ENCODE results near the gene MECR.
A peak's percentile ranks its signal among the peaks of the same experiment; 100 is the strongest.
"Not testable (repeated sequence)": the region's sequence is repeated elsewhere in the genome, so short reads cannot be mapped to it uniquely, and the experiment has no call there.

MECR gene

GRCh38 chr1:29235955-29236711 lies 5.4 kb upstream of the MECR start, which contains the start of gene PTPRU:
Gene PTPRU, plus strand, starts transcription at chr1:29236522. Its CDS starts 123 bp downstream, at chr1:29236645.
- H3K36me3 Mint-ChIP-seq: peaks cover 0 to 3% of the 10 kb centered on the region in 2 donors
- H3K4me1 Mint-ChIP-seq: peaks cover 16 to 25% of the 10 kb centered on the region in 2 donors
- ATAC-seq (replicated peaks) (peak; percentile 86 to 89), DNase-seq (peak; percentile 63)
- peaks cover 52 to 61% of the 10 kb centered on the region in 2 donors for H3K27me3 Mint-ChIP-seq
- H3K27ac Mint-ChIP-seq: peak within 1 kb of the TSS; percentile 62
- H3K9me3 Mint-ChIP-seq: no peaks in the 10 kb centered on the region
- peak within 1 kb of the TSS; percentile 83 to 86 for H3K4me3 Mint-ChIP-seq

- H3K36me3 Mint-ChIP-seq; DNase-seq; H3K4me3 Mint-ChIP-seq; H3K27ac Mint-ChIP-seq; H3K9me3 Mint-ChIP-seq; ATAC-seq (replicated peaks): not testable (repeated sequence)
- Mint-ChIP-seq H3K4me1 (peaks cover 21 to 35% of the 10 kb centered on the region in 2 donors), H3K27me3 (peaks cover 42 to 48% of the 10 kb centered on the region in 2 donors)
Observed at GRCh38 chr1:29234881-29235280, 4.1 kb upstream of the MECR start.

GRCh38 chr1:29234471-29234870 lies 3.7 kb upstream of the MECR start:
- DNase-seq (no peak), ATAC-seq (replicated peaks) (no peak)
- H3K27me3 Mint-ChIP-seq: peaks cover 38 to 44% of the 10 kb centered on the region in 2 donors
- H3K4me3 Mint-ChIP-seq: no peak overlapping the region
- H3K36me3 Mint-ChIP-seq: peaks cover 0 to 7% of the 10 kb centered on the region in 2 donors
- no peaks in the 10 kb centered on the region for H3K9me3 Mint-ChIP-seq
- H3K4me1 Mint-ChIP-seq: peaks cover 24 to 35% of the 10 kb centered on the region in 2 donors
- H3K27ac Mint-ChIP-seq: no peak overlapping the region

DNA sequence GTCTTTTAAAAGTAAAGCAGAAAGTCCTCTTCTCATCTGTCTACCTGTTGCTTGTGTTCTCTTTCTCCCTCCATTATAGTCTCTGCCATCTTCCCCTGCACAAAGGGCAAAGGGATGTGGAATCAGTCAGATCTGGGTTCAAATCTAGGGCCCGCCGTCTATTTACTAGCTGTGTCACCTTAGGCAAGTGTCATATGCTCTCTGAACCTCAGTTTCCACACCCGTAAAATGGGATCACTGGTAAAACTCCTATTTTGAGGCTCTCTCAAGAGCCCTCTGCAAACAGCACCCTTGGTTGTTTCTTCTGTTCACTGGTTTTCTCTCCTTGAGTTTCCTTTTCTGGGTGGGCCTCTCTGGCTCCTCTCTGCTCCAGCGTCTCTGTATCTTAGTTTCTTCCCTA lies 3.0 kb upstream of the MECR start:
- ATAC-seq (replicated peaks) (no peak), DNase-seq (no peak)
- peaks cover 23 to 33% of the 10 kb centered on the region in 2 donors for H3K4me1 Mint-ChIP-seq
- H3K9me3 Mint-ChIP-seq: no peaks in the 10 kb centered on the region
- H3K4me3 Mint-ChIP-seq: no peak overlapping the region
- peaks cover 0 to 7% of the 10 kb centered on the region in 2 donors for H3K36me3 Mint-ChIP-seq
- no peak overlapping the region for H3K27ac Mint-ChIP-seq
- H3K27me3 Mint-ChIP-seq: peaks cover 31 to 36% of the 10 kb centered on the region in 2 donors

DNA sequence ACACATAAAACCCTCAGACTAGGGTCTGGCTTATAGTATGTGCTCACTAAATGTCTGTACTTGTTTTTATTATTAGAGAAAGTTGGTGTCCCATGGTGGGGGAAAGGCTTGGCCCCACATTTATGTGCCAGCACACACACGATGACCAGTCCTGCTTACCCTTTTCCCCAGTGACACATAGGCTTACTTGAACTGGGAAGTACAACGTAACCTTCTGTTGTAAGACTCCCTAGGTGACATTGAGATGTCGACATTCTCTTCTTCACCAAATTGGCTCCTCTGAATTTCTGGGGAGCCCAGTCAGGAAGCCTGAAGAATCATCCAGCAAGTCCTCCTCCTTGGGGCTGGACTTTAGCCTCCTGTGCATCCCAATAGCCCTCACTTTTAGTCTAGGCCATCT lies 1.7 kb upstream of the MECR start:
- Mint-ChIP-seq H3K36me3 (peaks cover 0 to 7% of the 10 kb centered on the region in 2 donors), H3K27me3 (peaks cover 23 to 26% of the 10 kb centered on the region in 2 donors), H3K4me3 (no peak overlapping the region), H3K9me3 (no peaks in the 10 kb centered on the region), H3K27ac (no peak overlapping the region), H3K4me1 (peaks cover 19 to 23% of the 10 kb centered on the region in 2 donors)
- ATAC-seq (replicated peaks) (no peak), DNase-seq (no peak)

DNA sequence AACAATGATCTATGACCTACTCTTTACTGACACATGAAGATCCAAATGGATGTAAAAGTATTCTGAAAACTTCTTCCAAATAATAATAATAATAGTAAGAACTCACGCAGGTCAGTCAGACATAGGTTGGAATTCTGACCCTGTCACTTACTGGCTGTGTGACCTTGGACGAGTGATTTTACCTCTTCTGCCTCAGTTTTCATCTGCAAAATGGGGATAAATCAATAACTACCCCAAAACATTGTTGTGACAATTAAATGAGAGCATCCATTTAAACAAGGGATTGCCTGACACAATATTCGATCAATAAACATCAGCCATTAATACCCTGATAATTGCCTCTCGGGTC lies 556 bp downstream of the MECR start:
- H3K9me3 Mint-ChIP-seq: no peaks in the 10 kb centered on the region
- H3K27me3 Mint-ChIP-seq: peaks cover 14 to 16% of the 10 kb centered on the region in 2 donors
- DNase-seq: no peak
- ATAC-seq (replicated peaks): no peak
- peaks cover 11 to 13% of the 10 kb centered on the region in 2 donors for H3K4me1 Mint-ChIP-seq
- peaks cover 0 to 7% of the 10 kb centered on the region in 2 donors for H3K36me3 Mint-ChIP-seq
- H3K4me3 Mint-ChIP-seq: peak overlapping the region; percentile 91 to 95
- peak overlapping the region; percentile 96 for H3K27ac Mint-ChIP-seq

DNA sequence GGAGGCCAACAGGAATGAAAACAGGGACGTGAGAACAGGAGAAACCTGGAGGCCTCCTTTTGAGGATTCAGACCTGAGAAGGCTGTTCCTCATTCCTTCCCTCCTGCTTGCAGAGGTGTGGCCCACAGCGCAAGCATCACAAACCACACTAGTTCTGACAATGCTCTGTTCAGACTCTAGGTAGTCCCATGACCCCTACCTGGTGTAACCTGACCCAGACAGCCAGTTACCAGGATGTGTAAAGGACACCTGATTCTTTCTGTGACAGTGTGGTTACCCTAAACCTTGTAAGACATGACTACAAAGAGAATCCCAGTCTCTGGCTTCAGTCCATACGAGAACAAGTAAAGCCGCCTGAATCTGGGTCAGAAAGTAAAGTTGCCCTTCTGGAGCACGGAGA lies 3.2 kb downstream of the MECR start:
- no peak for DNase-seq
- no peaks in the 10 kb centered on the region for H3K9me3 Mint-ChIP-seq
- no peak overlapping the region for H3K27ac Mint-ChIP-seq
- H3K27me3 Mint-ChIP-seq: no peaks in the 10 kb centered on the region
- ATAC-seq (replicated peaks): no peak
- peaks cover 11 to 13% of the 10 kb centered on the region in 2 donors for H3K4me1 Mint-ChIP-seq
- peaks cover 0 to 21% of the 10 kb centered on the region in 2 donors for H3K36me3 Mint-ChIP-seq
- no peak overlapping the region for H3K4me3 Mint-ChIP-seq

GRCh38 chr1:29225361-29225760 lies 5.4 kb downstream of the MECR start:
- Mint-ChIP-seq H3K27me3 (no peaks in the 10 kb centered on the region), H3K9me3 (no peaks in the 10 kb centered on the region), H3K27ac (no peak overlapping the region), H3K4me3 (no peak overlapping the region), H3K4me1 (peaks cover 2 to 3% of the 10 kb centered on the region in 2 donors), H3K36me3 (peaks cover 10 to 31% of the 10 kb centered on the region in 2 donors)
- no peak for ATAC-seq (replicated peaks)
- no peak for DNase-seq

DNA sequence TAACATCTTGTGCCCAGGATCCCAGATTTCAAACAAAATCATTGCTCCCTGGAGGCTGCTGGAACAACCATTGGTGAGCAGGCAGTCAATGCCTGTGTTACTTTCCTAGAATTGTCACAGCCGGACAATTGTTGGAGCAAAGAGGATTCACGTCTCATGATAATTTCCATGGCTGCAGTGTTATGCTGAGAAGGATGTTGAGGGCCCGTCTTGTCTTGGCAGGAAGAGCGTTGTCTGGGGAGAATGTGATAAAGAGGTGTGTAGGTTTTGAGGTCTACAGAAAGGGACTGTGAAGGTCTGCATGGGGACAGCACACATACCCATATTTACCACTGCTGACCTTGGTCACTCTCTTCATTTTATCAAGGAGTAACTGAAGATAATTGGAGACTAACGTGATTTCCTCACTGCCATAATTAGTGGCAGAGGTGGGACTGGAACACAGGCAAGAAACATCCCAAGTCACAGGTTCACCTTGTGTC lies 6.3 kb downstream of the MECR start:
- H3K27ac Mint-ChIP-seq: no peak overlapping the region
- H3K36me3 Mint-ChIP-seq: peaks cover 13 to 38% of the 10 kb centered on the region in 2 donors
- H3K4me3 Mint-ChIP-seq: no peak overlapping the region
- no peaks in the 10 kb centered on the region for H3K9me3 Mint-ChIP-seq
- no peaks in the 10 kb centered on the region for H3K4me1 Mint-ChIP-seq
- no peak for DNase-seq
- no peaks in the 10 kb centered on the region for H3K27me3 Mint-ChIP-seq
- ATAC-seq (replicated peaks): no peak

GRCh38 chr1:29223521-29223920 lies 7.2 kb downstream of the MECR start:
- Mint-ChIP-seq H3K4me1 (no peaks in the 10 kb centered on the region), H3K36me3 (peaks cover 15 to 43% of the 10 kb centered on the region in 2 donors), H3K9me3 (no peaks in the 10 kb centered on the region), H3K4me3 (no peak overlapping the region), H3K27me3 (no peaks in the 10 kb centered on the region), H3K27ac (no peak overlapping the region)
- no peak for ATAC-seq (replicated peaks)
- DNase-seq: no peak

GRCh38 chr1:29222686-29223085 lies 8.0 kb downstream of the MECR start:
- no peak for ATAC-seq (replicated peaks)
- H3K27ac Mint-ChIP-seq: no peak overlapping the region

DNA sequence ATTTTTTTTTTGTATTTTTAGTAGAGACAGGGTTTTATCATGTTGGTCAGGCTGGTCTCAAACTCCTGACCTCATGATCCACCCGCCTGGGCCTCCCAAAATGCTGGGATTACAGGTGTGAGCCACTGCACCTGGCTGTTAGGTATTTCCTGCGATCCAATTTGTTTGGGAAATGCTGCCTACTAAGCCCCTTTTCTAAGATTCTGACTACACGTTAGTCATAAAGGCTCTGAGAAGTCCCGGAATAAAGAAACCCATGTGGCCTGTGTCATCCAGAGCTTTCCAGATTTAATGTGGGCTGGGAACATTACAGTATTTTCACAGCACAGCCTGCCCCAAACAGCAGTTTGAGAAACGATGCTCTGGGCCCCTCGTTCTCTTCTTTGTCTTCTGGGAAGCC lies 8.5 kb downstream of the MECR start:
- not testable (repeated sequence) for H3K27me3 Mint-ChIP-seq; H3K4me1 Mint-ChIP-seq; H3K9me3 Mint-ChIP-seq; H3K27ac Mint-ChIP-seq; ATAC-seq (replicated peaks); H3K4me3 Mint-ChIP-seq; DNase-seq
- H3K36me3 Mint-ChIP-seq: peaks cover 16 to 47% of the 10 kb centered on the region in 2 donors

More at GRCh38 chr1:29222686-29223085, 8.0 kb downstream of the MECR start:
- Mint-ChIP-seq H3K9me3 (no peaks in the 10 kb centered on the region), H3K4me3 (no peak overlapping the region), H3K36me3 (peaks cover 16 to 45% of the 10 kb centered on the region in 2 donors), H3K27me3 (no peaks in the 10 kb centered on the region), H3K4me1 (no peaks in the 10 kb centered on the region)
- DNase-seq: no peak

GRCh38 chr1:29221296-29221695 lies 9.4 kb downstream of the MECR start:
- Mint-ChIP-seq H3K36me3 (peaks cover 16 to 51% of the 10 kb centered on the region in 2 donors), H3K4me3 (no peak overlapping the region), H3K9me3 (no peaks in the 10 kb centered on the region), H3K4me1 (no peaks in the 10 kb centered on the region), H3K27me3 (no peaks in the 10 kb centered on the region), H3K27ac (no peak overlapping the region)
- ATAC-seq (replicated peaks) (no peak), DNase-seq (no peak)

GRCh38 chr1:29218223-29218622 lies 12.5 kb downstream of the MECR start:
- DNase-seq: no peak
- Mint-ChIP-seq H3K4me1 (no peaks in the 10 kb centered on the region), H3K36me3 (peaks cover 30 to 59% of the 10 kb centered on the region in 2 donors), H3K27ac (no peak overlapping the region), H3K4me3 (no peak overlapping the region), H3K27me3 (no peaks in the 10 kb centered on the region), H3K9me3 (no peaks in the 10 kb centered on the region)
- ATAC-seq (replicated peaks): no peak

- Mint-ChIP-seq H3K27ac (no peak overlapping the region), H3K9me3 (no peaks in the 10 kb centered on the region), H3K4me3 (no peak overlapping the region), H3K27me3 (no peaks in the 10 kb centered on the region), H3K36me3 (peaks cover 34 to 59% of the 10 kb centered on the region in 2 donors), H3K4me1 (no peaks in the 10 kb centered on the region)
- ATAC-seq (replicated peaks) (no peak), DNase-seq (no peak)
Observed at GRCh38 chr1:29217633-29218032, 13.1 kb downstream of the MECR start.

All from stimulated activated naive B cell treated with anti-CD40 and anti-IgM and Interleukin-4, amounts not matched to agents 10 μg/mL and 1 μg/mL and 100 μg/mL, for 72 hours (primary cell).